Measurements from ENCODE around the gene MAML3. TPM values are rescaled to one million over a fixed set of nuclear protein-coding genes. Genes with fewer than 3 reads are reported as not detected.

MAML3 gene
- total RNA-seq, 1 donor from 2014 or later: 18.7 TPM

GRCh38 chr4:140130677-140131076 lies 23.3 kb downstream of the MAML3 start:
- no peak for DNase-seq (ENCODE audit: extremely low read depth, low read depth, low spot score)

GRCh38 chr4:140127422-140127821 lies 26.6 kb downstream of the MAML3 start:
- DNase-seq (ENCODE audit: extremely low read depth, low read depth, low spot score): no peak

GRCh38 chr4:140126261-140126660 lies 27.7 kb downstream of the MAML3 start:
- peak; percentile 60 for DNase-seq (ENCODE audit: extremely low read depth, low read depth, low spot score)

GRCh38 chr4:140125374-140125773 lies 28.6 kb downstream of the MAML3 start:
- DNase-seq (ENCODE audit: extremely low read depth, low read depth, low spot score): no peak

GRCh38 chr4:140123666-140124377 lies 30.2 kb downstream of the MAML3 start:
- no peak for DNase-seq (ENCODE audit: extremely low read depth, low read depth, low spot score)

GRCh38 chr4:140122891-140123290 lies 31.1 kb downstream of the MAML3 start:
- DNase-seq (ENCODE audit: extremely low read depth, low read depth, low spot score): no peak

GRCh38 chr4:140121646-140122045 lies 32.3 kb downstream of the MAML3 start:
- DNase-seq (ENCODE audit: extremely low read depth, low read depth, low spot score): no peak

- DNase-seq (ENCODE audit: extremely low read depth, low read depth, low spot score): no peak
These were observed 34.9 kb downstream of the MAML3 start for GRCh38 chr4:140118931-140119640.

GRCh38 chr4:140117947-140118346 lies 36.0 kb downstream of the MAML3 start:
- no peak for DNase-seq (ENCODE audit: extremely low read depth, low read depth, low spot score)

- no peak for DNase-seq (ENCODE audit: extremely low read depth, low read depth, low spot score)
These were observed 37.4 kb downstream of the MAML3 start for GRCh38 chr4:140116442-140117104.

- no peak for DNase-seq (ENCODE audit: extremely low read depth, low read depth, low spot score)
These were observed 38.8 kb downstream of the MAML3 start for GRCh38 chr4:140115140-140115539.

GRCh38 chr4:140113653-140114052 lies 40.3 kb downstream of the MAML3 start:
- no peak for DNase-seq (ENCODE audit: extremely low read depth, low read depth, low spot score)

- no peak for DNase-seq (ENCODE audit: extremely low read depth, low read depth, low spot score)
These were observed 41.4 kb downstream of the MAML3 start for GRCh38 chr4:140112576-140112975.

GRCh38 chr4:140111256-140111655 lies 42.7 kb downstream of the MAML3 start:
- no peak for DNase-seq (ENCODE audit: extremely low read depth, low read depth, low spot score)

- no peak for DNase-seq (ENCODE audit: extremely low read depth, low read depth, low spot score)
These were observed 43.3 kb downstream of the MAML3 start for GRCh38 chr4:140110542-140111215.

- no peak for DNase-seq (ENCODE audit: extremely low read depth, low read depth, low spot score)
These were observed 44.2 kb downstream of the MAML3 start for GRCh38 chr4:140109737-140110136.

GRCh38 chr4:140109292-140109691 lies 44.7 kb downstream of the MAML3 start:
- DNase-seq (ENCODE audit: extremely low read depth, low read depth, low spot score): no peak

GRCh38 chr4:140108713-140109230 lies 45.2 kb downstream of the MAML3 start:
- no peak for DNase-seq (ENCODE audit: extremely low read depth, low read depth, low spot score)

GRCh38 chr4:140108243-140108642 lies 45.7 kb downstream of the MAML3 start:
- DNase-seq (ENCODE audit: extremely low read depth, low read depth, low spot score): no peak

- DNase-seq (ENCODE audit: extremely low read depth, low read depth, low spot score): no peak
These were observed 47.6 kb downstream of the MAML3 start for GRCh38 chr4:140106289-140106844.

GRCh38 chr4:140105436-140105835 lies 48.5 kb downstream of the MAML3 start:
- DNase-seq (ENCODE audit: extremely low read depth, low read depth, low spot score): no peak
